Measurements from ENCODE around the gene BCKDHB.

The BCKDHB gene

DNA sequence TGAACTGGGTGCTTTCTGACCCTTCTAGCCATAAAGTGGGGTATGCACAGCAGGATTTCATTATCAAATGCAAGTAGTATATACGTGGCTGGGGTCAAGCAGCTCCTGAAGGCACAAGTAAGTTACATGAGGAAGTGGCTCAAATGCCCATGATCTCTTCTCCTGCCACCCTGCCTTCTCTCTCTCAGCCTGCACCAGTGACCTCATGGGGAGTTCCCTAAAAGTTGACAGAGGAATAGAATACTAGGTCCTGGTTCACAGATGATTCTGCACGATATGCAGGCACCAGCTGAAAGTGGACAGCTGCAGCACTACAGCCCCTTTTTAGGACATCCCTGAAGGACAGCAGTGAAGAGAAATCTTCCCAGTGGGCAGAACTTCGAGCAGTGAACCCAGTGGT lies 282.0 kb downstream of the BCKDHB start:
- DNase-seq (ENCODE audit: low spot score), result no peak
